Dermis microvascular lymphatic vessel endothelial cell (primary cell): ENCODE results near the gene GNAI1. TPM values are rescaled to one million over a fixed set of nuclear protein-coding genes. Genes with fewer than 3 reads are reported as not detected.

Experiments used
- DNase-seq, 2 donors: peaks; one replicate each; pipeline versions ENCODE4 v3.0.0 to v3.0.0-alpha.2; 2010; ENCODE audit warnings: low read depth in 2 of 2
- total RNA-seq: library from RNA; depleted of rRNA; stranded (reverse); fragments of >200 nt; gene quantifications from 2 replicates; pipeline ENCODE4 v1.2.1, GENCODE V29; 2014

Gene GNAI1
- total RNA-seq, 1 donor from 2014 or later: 15.0 TPM

- DNase-seq: no peak
These were observed 114.6 kb downstream of the GNAI1 start for GRCh38 chr7:80249184-80249583.

GRCh38 chr7:80249619-80250295, 115.1 kb downstream of the GNAI1 start:
- no peak for DNase-seq

- DNase-seq: no peak
These were observed 118.6 kb downstream of the GNAI1 start for GRCh38 chr7:80253237-80253636.

GRCh38 chr7:80253653-80254052, 119.0 kb downstream of the GNAI1 start:
- DNase-seq: no peak

- no peak for DNase-seq
These were observed 121.0 kb downstream of the GNAI1 start for GRCh38 chr7:80255656-80256055.

GRCh38 chr7:80257756-80258155, 123.1 kb downstream of the GNAI1 start:
- DNase-seq: no peak

GRCh38 chr7:80260606-80261005, 126.0 kb downstream of the GNAI1 start:
- DNase-seq: no peak

GRCh38 chr7:80263333-80263732, 128.7 kb downstream of the GNAI1 start:
- DNase-seq: no peak

GRCh38 chr7:80263821-80264220, 129.2 kb downstream of the GNAI1 start:
- no peak for DNase-seq

GRCh38 chr7:80264769-80265495, 130.3 kb downstream of the GNAI1 start:
- peak in 1 of 2 donors; percentile 17 for DNase-seq

- no peak for DNase-seq
These were observed 138.1 kb downstream of the GNAI1 start for GRCh38 chr7:80272560-80273239.

- DNase-seq: no peak
These were observed 138.7 kb downstream of the GNAI1 start for GRCh38 chr7:80273327-80273726.

GRCh38 chr7:80275192-80275605, 140.6 kb downstream of the GNAI1 start:
- DNase-seq: no peak
